Gastroesophageal sphincter (tissue), 3 donors: ENCODE measurements around the gene MPI.

Source experiments
- CTCF ChIP-seq, 4 experiments: fragments of 200-600 bp in 2 of 4; fragments of 450-650 bp in 2 of 4; sonication (generic) in 1 of 4; IDR thresholded peaks; one replicate each; pipeline ENCODE4 v1.5.1; 2017 to 2019; ENCODE audit warnings: antibody characterized with exemption in 4 of 4, mild to moderate bottlenecking in 2 of 4, moderate library complexity in 2 of 4
- POLR2A ChIP-seq, 2 donors: fragments of 450-650 bp; IDR thresholded peaks; one replicate each; pipeline ENCODE4 v1.6.1; 2017; ENCODE audit warnings: antibody characterized with exemption in 2 of 2, mild to moderate bottlenecking in 2 of 2, moderate library complexity in 1 of 2

GRCh38 chr15:74865316-74865715 is 24.5 kb upstream of the MPI start:
- no peak for TF ChIP-seq POLR2A (IDR thresholded peaks at IDR 0.05)
- no peak for TF ChIP-seq CTCF (IDR thresholded peaks at IDR 0.05)
